Upper lobe of left lung (tissue), 4 donors: ENCODE data around the gene SCFD2.

Experiments used
- EP300 ChIP-seq, 4 donors: sonication (generic); formaldehyde crosslinking; IDR thresholded peaks; one replicate each; pipeline ENCODE4 v1.5.1; 2017; ENCODE audit warnings: antibody characterized with exemption in 4 of 4, control low read depth in 2 of 4
- POLR2A ChIP-seq, 4 donors: fragments of 450-650 bp; IDR thresholded peaks; one replicate each; pipeline ENCODE4 v1.5.1; 2016 to 2017; ENCODE audit warnings: antibody characterized with exemption in 4 of 4, mild to moderate bottlenecking in 2 of 4
- POLR2AphosphoS5 ChIP-seq, 2 donors: sonication (generic); formaldehyde crosslinking; IDR thresholded peaks; one replicate each; pipeline ENCODE4 v1.5.1; 2017; ENCODE audit warnings: antibody characterized with exemption in 2 of 2
- TF ChIP-seq, protein P1 (sequence below), 6 experiments: fragments of 450-650 bp in 4 of 6; fragments of 200-600 bp in 2 of 6; sonication (generic) in 2 of 6; IDR thresholded peaks; one replicate each; pipeline ENCODE4 v1.5.1; 2016 to 2019; ENCODE audit warnings: antibody characterized with exemption in 6 of 6

DNA sequence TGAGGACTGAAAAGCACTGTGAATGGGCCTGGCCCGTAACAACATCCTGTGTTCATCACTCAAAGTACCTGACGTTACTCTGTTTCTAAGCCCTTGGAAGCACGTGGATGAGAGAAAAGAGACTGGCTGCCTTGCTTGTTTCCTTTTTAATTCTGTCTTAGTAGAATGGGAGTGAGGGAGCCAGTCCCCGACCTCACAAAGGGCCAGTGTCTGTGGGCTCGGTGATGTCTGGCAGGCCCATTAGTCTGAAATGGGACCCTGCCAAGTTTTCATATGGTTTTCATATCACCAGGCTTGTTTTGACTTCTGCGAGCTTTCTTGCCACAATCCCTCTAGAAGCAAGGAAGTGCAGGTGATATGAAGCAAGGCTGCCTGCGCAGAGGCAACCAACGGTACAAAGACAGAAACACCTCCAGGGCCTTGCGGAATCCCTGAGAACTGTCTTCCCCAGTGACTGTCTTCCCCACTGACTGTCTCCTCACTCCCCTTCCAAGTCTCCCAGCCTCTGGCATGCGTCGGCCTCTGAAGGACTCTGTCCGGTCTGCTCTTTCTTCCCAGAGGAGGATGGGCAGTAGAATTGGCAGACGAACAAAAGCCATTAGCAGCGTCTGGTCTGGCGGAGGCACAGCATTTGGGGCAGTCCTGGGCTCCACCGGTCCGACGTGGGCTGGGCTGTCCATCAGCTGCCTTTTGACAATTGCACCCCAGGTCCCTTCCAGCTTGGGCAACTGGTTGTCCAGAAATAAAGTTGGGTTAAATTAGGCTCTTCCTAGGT, 524.0 kb downstream of the SCFD2 start:
- TF ChIP-seq, protein P1, sequence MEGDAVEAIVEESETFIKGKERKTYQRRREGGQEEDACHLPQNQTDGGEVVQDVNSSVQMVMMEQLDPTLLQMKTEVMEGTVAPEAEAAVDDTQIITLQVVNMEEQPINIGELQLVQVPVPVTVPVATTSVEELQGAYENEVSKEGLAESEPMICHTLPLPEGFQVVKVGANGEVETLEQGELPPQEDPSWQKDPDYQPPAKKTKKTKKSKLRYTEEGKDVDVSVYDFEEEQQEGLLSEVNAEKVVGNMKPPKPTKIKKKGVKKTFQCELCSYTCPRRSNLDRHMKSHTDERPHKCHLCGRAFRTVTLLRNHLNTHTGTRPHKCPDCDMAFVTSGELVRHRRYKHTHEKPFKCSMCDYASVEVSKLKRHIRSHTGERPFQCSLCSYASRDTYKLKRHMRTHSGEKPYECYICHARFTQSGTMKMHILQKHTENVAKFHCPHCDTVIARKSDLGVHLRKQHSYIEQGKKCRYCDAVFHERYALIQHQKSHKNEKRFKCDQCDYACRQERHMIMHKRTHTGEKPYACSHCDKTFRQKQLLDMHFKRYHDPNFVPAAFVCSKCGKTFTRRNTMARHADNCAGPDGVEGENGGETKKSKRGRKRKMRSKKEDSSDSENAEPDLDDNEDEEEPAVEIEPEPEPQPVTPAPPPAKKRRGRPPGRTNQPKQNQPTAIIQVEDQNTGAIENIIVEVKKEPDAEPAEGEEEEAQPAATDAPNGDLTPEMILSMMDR (IDR thresholded peaks at IDR 0.05): no peak
- TF ChIP-seq POLR2AphosphoS5 (IDR thresholded peaks at IDR 0.05) (no peak), POLR2A (IDR thresholded peaks at IDR 0.05) (no peak), EP300 (IDR thresholded peaks at IDR 0.05) (no peak)
